PC-3 (cell line): ENCODE measurements around the gene SGPL1.
A peak's percentile ranks its signal among the peaks of the same experiment; 100 is the strongest.

Source experiments
- EZH2 ChIP-seq: fragments of 300-600 bp; sonication (generic); IDR thresholded peaks from one replicate; pipeline ENCODE4 v1.6.1; 2017; ENCODE audit warnings: antibody characterized with exemption, mild to moderate bottlenecking, low read length; ENCODE audit not compliant: unreplicated experiment
- EZH2phosphoT487 ChIP-seq: fragments of 300-600 bp; sonication (generic); IDR thresholded peaks from 2 replicates; pipeline ENCODE4 v1.6.1; 2018; ENCODE audit warnings: mild to moderate bottlenecking, antibody characterized with exemption, low read length, borderline replicate concordance
- TF ChIP-seq, protein P1 (sequence below): fragments of 300-600 bp; sonication (generic); conservative IDR thresholded peaks from 2 replicates; pipeline ENCODE4 v1.5.1; 2017; ENCODE audit warnings: antibody characterized with exemption, low read depth, mild to moderate bottlenecking, low read length

GRCh38 chr10:70880077-70880534 lies 64.4 kb downstream of the SGPL1 start:
- TF ChIP-seq EZH2 (no peak), EZH2phosphoT487 (no peak)
- TF ChIP-seq, protein P1, sequence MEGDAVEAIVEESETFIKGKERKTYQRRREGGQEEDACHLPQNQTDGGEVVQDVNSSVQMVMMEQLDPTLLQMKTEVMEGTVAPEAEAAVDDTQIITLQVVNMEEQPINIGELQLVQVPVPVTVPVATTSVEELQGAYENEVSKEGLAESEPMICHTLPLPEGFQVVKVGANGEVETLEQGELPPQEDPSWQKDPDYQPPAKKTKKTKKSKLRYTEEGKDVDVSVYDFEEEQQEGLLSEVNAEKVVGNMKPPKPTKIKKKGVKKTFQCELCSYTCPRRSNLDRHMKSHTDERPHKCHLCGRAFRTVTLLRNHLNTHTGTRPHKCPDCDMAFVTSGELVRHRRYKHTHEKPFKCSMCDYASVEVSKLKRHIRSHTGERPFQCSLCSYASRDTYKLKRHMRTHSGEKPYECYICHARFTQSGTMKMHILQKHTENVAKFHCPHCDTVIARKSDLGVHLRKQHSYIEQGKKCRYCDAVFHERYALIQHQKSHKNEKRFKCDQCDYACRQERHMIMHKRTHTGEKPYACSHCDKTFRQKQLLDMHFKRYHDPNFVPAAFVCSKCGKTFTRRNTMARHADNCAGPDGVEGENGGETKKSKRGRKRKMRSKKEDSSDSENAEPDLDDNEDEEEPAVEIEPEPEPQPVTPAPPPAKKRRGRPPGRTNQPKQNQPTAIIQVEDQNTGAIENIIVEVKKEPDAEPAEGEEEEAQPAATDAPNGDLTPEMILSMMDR = peak; percentile 100
